ENCODE data around the gene INSL3.

GRCh38 chr19:17840019-17840418, 18.7 kb upstream of the INSL3 start:
- TF ChIP-seq CTCF (IDR thresholded peaks at IDR 0.05; ENCODE audit: borderline replicate concordance, extremely low read depth, low read length, poor library complexity, severe bottlenecking) = no peak
- no peak for TF ChIP-seq EZH2 (IDR thresholded peaks at IDR 0.05; ENCODE audit: borderline replicate concordance, low read depth, low read length, severe bottlenecking)

All from DND-41 (cell line).